ENCODE measurements around the gene LYPD5. TPM values are rescaled to one million over a fixed set of nuclear protein-coding genes. Genes with fewer than 3 reads are reported as not detected.
"Not testable (repeated sequence)": the region's sequence is repeated elsewhere in the genome, so short reads cannot be mapped to it uniquely, and the experiment has no call there.

The LYPD5 gene
- total RNA-seq, 2 experiments from 2014 or later: 0.62 to 1.2 TPM

DNA sequence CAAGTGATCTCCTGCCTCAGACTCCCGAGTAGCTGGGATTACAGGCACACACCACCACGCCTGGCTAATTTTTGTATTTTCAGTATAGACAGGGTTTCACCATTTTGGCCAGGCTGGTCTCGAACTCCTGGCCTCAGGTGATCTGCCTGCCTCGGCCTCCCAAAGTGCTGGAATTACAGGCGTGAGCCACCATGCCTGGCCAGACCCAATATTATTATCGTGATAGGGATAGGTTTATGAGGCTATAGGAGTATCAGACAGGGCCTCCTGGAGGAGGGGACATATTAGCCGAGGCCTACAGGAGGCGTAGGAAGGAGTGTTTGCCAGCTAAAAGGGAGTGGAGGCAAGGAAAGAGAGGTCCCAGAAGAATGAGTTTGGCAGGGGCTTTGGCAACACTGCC lies 37.6 kb downstream of the LYPD5 start:
- intact Hi-C loops (cut with micrococcal nuclease): loop anchor here (1.0 to 5.0 kb wide), 4 partner anchors 10 to 97 kb away; partner anchors contain the start of gene SMG9
- peaks cover 77% of the 10 kb centered on the region for H3K4me1 Mint-ChIP-seq (ENCODE audit: low read depth)
- peaks cover 48% of the 10 kb centered on the region for H3K36me3 Mint-ChIP-seq
- H3K27ac Mint-ChIP-seq: peak overlapping the region; percentile 99
- DNase-seq, H3K9me3 Mint-ChIP-seq, H3K27me3 Mint-ChIP-seq: not testable (repeated sequence)
- ChIA-PET POLR2A (interaction anchor here (1.5 to 9.1 kb wide), 3 partner anchors 10 to 236 kb away, joined by 3 to 182 read pairs (median 127); partner anchors contain the start of genes KCNN4 and SMG9), CTCF (interaction anchor here (0.6 to 7.9 kb wide), 11 partner anchors 10 to 244 kb away, joined by 3 to 175 read pairs (median 7); partner anchors contain the start of genes KCNN4 and SMG9)
- peak overlapping the region; percentile 64 for H3K4me3 Mint-ChIP-seq

DNA sequence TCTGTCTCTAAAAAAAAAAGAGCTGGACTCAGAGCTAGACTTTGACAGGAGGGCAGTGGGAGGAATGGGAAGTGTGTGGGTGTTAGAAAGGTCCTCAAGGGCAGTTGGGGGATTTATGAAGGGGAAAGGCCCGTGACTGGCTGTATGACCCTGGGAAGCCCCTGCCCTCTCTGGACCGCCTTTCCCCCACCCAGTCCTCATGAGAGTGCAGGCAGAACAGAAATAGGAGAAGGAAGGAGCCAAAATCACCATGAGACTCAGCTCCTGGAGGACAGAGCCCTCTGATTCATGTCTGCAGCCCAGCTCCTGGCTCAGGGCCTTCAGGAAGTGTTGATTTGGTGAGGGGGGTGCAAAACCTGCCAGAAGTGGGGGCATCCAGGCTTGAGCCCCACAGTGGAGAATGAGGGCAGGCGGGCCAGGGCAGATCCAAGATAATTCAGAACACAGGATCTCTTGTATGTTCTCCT lies 38.7 kb downstream of the LYPD5 start:
- CTCF ChIA-PET: interaction anchor here (0.9 to 7.9 kb wide), 3 partner anchors 12 to 18 kb away, joined by 5 to 175 read pairs (median 9); partner anchors contain the start of gene KCNN4
- Mint-ChIP-seq H3K4me1 (ENCODE audit: low read depth) (peaks cover 73% of the 10 kb centered on the region), H3K27me3 (peaks cover 1% of the 10 kb centered on the region), H3K4me3 (peak overlapping the region; percentile 4), H3K27ac (peak overlapping the region; percentile 99), H3K9me3 (no peaks in the 10 kb centered on the region), H3K36me3 (peaks cover 36% of the 10 kb centered on the region)
- intact Hi-C loops (cut with micrococcal nuclease): no loop called here
- POLR2A ChIA-PET: interaction anchor here (1.1 to 9.1 kb wide), 3 partner anchors 9 to 95 kb away, joined by 4 to 182 read pairs (median 14); partner anchors contain the start of genes KCNN4 and SMG9
- peak; percentile 66 for DNase-seq

DNA sequence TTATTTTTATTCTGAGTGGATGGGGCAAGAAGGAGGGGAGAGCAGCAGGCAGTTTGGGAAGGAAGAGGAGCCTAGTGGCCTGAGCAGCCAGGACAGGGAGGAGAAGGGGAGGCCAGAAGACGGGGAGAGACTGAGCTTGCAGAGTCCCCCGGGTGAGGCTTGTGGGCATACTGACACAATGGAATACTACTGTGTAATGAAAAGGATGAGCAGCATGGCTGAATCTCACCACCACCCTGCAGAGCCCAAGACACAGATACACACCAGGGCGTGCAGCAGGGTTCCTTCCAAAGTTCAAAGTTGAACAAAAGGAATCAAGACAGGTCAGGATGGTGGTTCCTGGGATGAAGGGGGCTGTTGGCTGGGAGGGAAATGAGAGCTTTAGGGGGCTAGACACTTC lies 39.4 kb downstream of the LYPD5 start:
- H3K27ac Mint-ChIP-seq: peak overlapping the region; percentile 99
- H3K9me3 Mint-ChIP-seq: no peaks in the 10 kb centered on the region
- ChIA-PET POLR2A (interaction anchor here (0.6 to 9.1 kb wide), 4 partner anchors 8 to 390 kb away, joined by 3 to 182 read pairs (median 9); partner anchors contain the start of genes KCNN4 and SMG9), CTCF (interaction anchor here (0.9 to 7.9 kb wide), 3 partner anchors 11 to 17 kb away, joined by 5 to 175 read pairs (median 9); partner anchors contain the start of gene KCNN4)
- H3K27me3 Mint-ChIP-seq: peaks cover 1% of the 10 kb centered on the region
- no peak for DNase-seq
- H3K36me3 Mint-ChIP-seq: peaks cover 30% of the 10 kb centered on the region
- no peak overlapping the region for H3K4me3 Mint-ChIP-seq
- H3K4me1 Mint-ChIP-seq (ENCODE audit: low read depth): peaks cover 70% of the 10 kb centered on the region
- intact Hi-C loops (cut with micrococcal nuclease): no loop called here

DNA sequence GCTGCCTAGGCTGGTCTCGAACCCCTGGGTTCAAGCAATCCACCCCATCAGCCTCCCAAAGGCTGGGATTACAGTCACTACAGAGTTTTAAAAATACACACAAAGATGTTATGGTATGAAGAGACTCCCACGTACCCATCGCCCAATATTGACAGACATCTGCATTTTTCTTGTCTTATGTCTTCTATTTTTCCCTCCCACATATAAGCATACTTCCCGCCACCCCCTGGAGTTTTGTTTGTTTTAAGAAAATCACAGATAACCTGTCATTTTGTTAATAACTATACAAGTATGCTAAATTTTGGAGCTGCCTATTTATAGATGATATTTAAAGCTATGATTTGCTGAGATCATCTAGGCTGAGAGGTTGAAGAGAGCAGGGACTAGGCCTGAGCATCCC lies 41.3 kb downstream of the LYPD5 start:
- Mint-ChIP-seq H3K27me3 (peaks cover 1% of the 10 kb centered on the region), H3K36me3 (peaks cover 24% of the 10 kb centered on the region), H3K27ac (no peak overlapping the region), H3K4me3 (no peak overlapping the region), H3K9me3 (no peaks in the 10 kb centered on the region), H3K4me1 (ENCODE audit: low read depth) (peaks cover 69% of the 10 kb centered on the region)
- ChIA-PET CTCF (no interaction called here), POLR2A (interaction anchor here (3.3 kb wide), 1 partner anchor 20 kb away, joined by 14 read pairs; the partner anchor contains the start of gene KCNN4)
- no peak for DNase-seq
- intact Hi-C loops (cut with micrococcal nuclease): no loop called here

DNA sequence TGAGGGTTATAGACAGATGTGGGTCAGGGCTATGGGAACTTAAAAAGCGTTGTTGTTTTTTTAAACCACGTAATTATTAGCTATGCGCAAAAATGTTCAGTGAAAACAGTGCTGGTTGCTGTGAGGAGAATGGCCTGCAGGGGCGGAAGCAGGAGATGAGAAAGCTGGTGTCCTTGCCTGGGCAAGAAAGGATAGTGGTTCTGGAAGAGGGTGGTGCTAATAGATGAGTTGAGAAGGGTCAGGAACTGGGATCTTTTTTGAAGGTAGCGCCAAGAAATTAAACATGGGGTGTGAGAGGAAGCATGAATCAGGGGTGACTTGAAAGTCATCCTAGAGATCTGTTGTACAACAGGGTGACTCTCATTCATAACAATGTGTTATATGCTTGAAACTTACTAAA lies 42.7 kb downstream of the LYPD5 start:
- ChIA-PET CTCF (interaction anchor here (1.3 kb wide), 1 partner anchor 11 kb away, joined by 4 read pairs; no protein-coding TSS in a partner anchor), POLR2A (no interaction called here)
- H3K4me3 Mint-ChIP-seq: no peak overlapping the region
- H3K9me3 Mint-ChIP-seq: no peaks in the 10 kb centered on the region
- peaks cover 57% of the 10 kb centered on the region for H3K4me1 Mint-ChIP-seq (ENCODE audit: low read depth)
- H3K27ac Mint-ChIP-seq: peak overlapping the region; percentile 14
- intact Hi-C loops (cut with micrococcal nuclease): loop anchor here (10.0 kb wide), 1 partner anchor 985 kb away; the partner anchor contains the start of gene BCL3
- no peaks in the 10 kb centered on the region for H3K27me3 Mint-ChIP-seq
- DNase-seq: no peak
- H3K36me3 Mint-ChIP-seq: peaks cover 27% of the 10 kb centered on the region

DNA sequence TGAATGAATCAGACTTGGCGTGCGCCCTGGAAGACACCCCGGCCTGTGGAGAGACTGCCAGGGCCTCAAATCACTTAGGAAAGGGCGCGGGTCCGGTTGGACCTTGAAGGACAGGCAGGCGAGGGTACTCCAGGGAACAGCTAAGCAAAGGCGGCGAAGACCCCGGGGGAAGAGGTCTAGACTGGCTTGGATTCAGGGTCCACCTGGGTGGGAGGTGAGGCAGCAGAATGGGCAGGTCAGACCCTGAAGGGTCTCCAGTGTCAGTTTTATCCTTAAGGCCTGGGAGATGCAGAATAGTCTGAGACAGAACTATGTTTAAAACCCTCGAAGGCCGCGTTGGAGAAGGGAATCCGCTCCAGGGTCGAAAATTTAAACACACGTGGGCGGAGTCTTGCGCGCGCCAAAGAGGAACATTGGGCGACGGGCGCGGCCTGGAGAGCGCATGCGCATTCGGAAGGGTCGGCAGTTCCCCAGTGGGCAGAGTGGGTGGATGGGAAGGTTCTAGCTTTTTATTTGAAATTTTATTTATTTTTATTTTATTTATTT lies 46.9 kb downstream of the LYPD5 start:
- no peaks in the 10 kb centered on the region for H3K27me3 Mint-ChIP-seq
- CTCF ChIA-PET: interaction anchor here (1.0 to 7.8 kb wide), 4 partner anchors 10 to 189 kb away, joined by 3 to 108 read pairs (median 16); no protein-coding TSS in a partner anchor
- H3K36me3 Mint-ChIP-seq: peaks cover 37% of the 10 kb centered on the region
- peak overlapping the region; percentile 95 for H3K4me3 Mint-ChIP-seq
- POLR2A ChIA-PET: interaction anchor here (0.7 to 7.0 kb wide), 5 partner anchors 10 to 87 kb away, joined by 3 to 182 read pairs (median 4); partner anchors contain the start of gene KCNN4
- intact Hi-C loops (cut with micrococcal nuclease): loop anchor here (10.0 kb wide), 1 partner anchor 989 kb away; the partner anchor contains the start of gene BCL3
- DNase-seq: peak; percentile 89
- peaks cover 58% of the 10 kb centered on the region for H3K4me1 Mint-ChIP-seq (ENCODE audit: low read depth)
- peak overlapping the region; percentile 99 for H3K27ac Mint-ChIP-seq
- no peaks in the 10 kb centered on the region for H3K9me3 Mint-ChIP-seq

DNA sequence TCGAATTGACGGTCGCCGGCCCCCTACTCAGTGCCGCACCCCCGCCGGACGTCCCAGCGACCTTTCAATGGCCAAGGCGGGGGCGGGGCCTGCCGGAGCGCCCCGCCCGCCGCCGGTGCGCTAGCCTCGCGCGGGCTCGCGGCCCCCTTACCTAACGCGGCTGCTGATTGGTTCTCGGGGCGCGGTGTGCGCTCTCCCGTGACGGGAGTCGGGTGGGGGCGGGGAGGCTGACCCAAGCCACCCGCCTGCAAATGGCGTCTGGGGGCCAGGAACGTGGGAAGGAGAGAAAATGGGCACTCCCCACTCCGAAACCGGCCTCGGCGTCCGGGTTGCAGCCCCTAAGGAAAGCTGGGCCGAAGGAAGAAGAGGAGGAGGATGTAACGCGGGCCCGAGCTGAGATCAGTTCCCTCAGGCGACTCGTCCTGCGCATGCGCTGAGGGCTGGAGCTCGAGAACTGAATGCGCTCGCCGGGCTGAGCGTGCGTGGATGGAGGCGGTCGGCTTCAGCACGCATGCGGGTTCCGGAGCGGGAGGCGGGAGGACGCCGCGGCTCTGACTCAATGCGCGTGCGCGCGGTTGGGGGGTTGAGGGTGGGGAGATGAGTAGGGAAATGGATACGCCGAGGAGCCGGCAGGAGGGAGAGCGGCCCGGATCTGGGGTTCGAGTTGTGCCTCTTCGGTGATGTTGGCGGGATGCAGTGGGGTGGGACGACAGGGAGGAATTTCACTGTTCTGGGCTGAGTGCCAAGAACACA lies 47.6 kb downstream of the LYPD5 start, which contains the start of gene SMG9:
TSS of gene SMG9 (minus strand) at position 460 of the 753 bp plus-strand sequence. CDS start 4,221 bp downstream, outside the sequence.
- Mint-ChIP-seq H3K27me3 (no peaks in the 10 kb centered on the region), H3K4me1 (ENCODE audit: low read depth) (peaks cover 63% of the 10 kb centered on the region), H3K36me3 (peaks cover 42% of the 10 kb centered on the region), H3K9me3 (no peaks in the 10 kb centered on the region), H3K27ac (peak within 1 kb of the TSS; percentile 99), H3K4me3 (peak within 1 kb of the TSS; percentile 95)
- ChIA-PET CTCF (interaction anchor here (1.0 to 7.8 kb wide), 4 partner anchors 10 to 188 kb away, joined by 3 to 108 read pairs (median 16); no protein-coding TSS in a partner anchor), POLR2A (interaction anchor here (1.2 to 7.0 kb wide), 6 partner anchors 10 to 86 kb away, joined by 3 to 182 read pairs (median 6); partner anchors contain the start of gene KCNN4)
- peak; percentile 99 for DNase-seq
- intact Hi-C loops (cut with micrococcal nuclease): loop anchor here (1.0 to 10.0 kb wide), 7 partner anchors 11 to 990 kb away; partner anchors contain the start of genes BCL3 and ETHE1

DNA sequence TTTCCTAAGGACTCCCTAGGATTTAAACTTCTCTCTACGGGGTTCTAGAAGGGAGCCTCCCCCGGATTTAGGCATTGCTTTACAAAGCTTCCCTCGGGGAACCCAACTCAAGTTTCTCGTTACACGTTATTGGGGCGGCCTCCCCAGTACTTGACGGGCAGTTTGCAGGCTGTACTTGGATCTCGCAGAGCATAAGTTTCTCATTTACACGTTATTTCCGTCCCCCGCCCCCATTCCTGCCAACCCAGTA lies 48.1 kb downstream of the LYPD5 start:
- Mint-ChIP-seq H3K4me1 (ENCODE audit: low read depth) (peaks cover 58% of the 10 kb centered on the region), H3K36me3 (peaks cover 43% of the 10 kb centered on the region), H3K4me3 (peak overlapping the region; percentile 95), H3K27me3 (no peaks in the 10 kb centered on the region), H3K9me3 (no peaks in the 10 kb centered on the region), H3K27ac (peak overlapping the region; percentile 99)
- intact Hi-C loops (cut with micrococcal nuclease): loop anchor here (1.0 to 10.0 kb wide), 7 partner anchors 11 to 991 kb away; partner anchors contain the start of genes BCL3 and ETHE1
- CTCF ChIA-PET: interaction anchor here (1.0 to 7.8 kb wide), 5 partner anchors 9 to 188 kb away, joined by 3 to 108 read pairs (median 14); partner anchors contain the start of gene KCNN4
- POLR2A ChIA-PET: interaction anchor here (0.6 to 7.0 kb wide), 8 partner anchors 9 to 465 kb away, joined by 3 to 182 read pairs (median 4); partner anchors contain the start of gene KCNN4
- DNase-seq: no peak

GRCh38 chr19:43752287-43752875 lies 49.9 kb downstream of the LYPD5 start:
- Mint-ChIP-seq H3K9me3 (no peaks in the 10 kb centered on the region), H3K4me1 (ENCODE audit: low read depth) (peaks cover 61% of the 10 kb centered on the region), H3K4me3 (peak overlapping the region; percentile 95), H3K27ac (peak overlapping the region; percentile 99), H3K27me3 (no peaks in the 10 kb centered on the region), H3K36me3 (peaks cover 55% of the 10 kb centered on the region)
- peak; percentile 25 for DNase-seq
- intact Hi-C loops (cut with micrococcal nuclease): loop anchor here (5.0 to 10.0 kb wide), 2 partner anchors 225 to 992 kb away; partner anchors contain the start of genes BCL3 and ETHE1
- ChIA-PET POLR2A (interaction anchor here (0.6 to 7.0 kb wide), 4 partner anchors 13 to 32 kb away, joined by 4 to 182 read pairs (median 44); partner anchors contain the start of gene KCNN4), CTCF (interaction anchor here (0.6 to 7.8 kb wide), 11 partner anchors 7 to 158 kb away, joined by 3 to 108 read pairs (median 5); partner anchors contain the start of gene KCNN4)

- ChIA-PET CTCF (interaction anchor here (0.9 to 7.8 kb wide), 8 partner anchors 11 to 157 kb away, joined by 3 to 108 read pairs (median 7); partner anchors contain the start of gene KCNN4), POLR2A (interaction anchor here (2.1 to 7.0 kb wide), 3 partner anchors 14 to 27 kb away, joined by 5 to 182 read pairs (median 82); partner anchors contain the start of gene KCNN4)
- intact Hi-C loops (cut with micrococcal nuclease): loop anchor here (5.0 to 10.0 kb wide), 2 partner anchors 224 to 993 kb away; partner anchors contain the start of genes BCL3 and ETHE1
- Mint-ChIP-seq H3K4me3 (peak overlapping the region; percentile 44), H3K36me3 (peaks cover 56% of the 10 kb centered on the region), H3K9me3 (no peaks in the 10 kb centered on the region), H3K4me1 (ENCODE audit: low read depth) (peaks cover 56% of the 10 kb centered on the region), H3K27me3 (no peaks in the 10 kb centered on the region), H3K27ac (peak overlapping the region; percentile 99)
- DNase-seq: no peak
Observed at GRCh38 chr19:43751466-43752220, 50.6 kb downstream of the LYPD5 start.
